ENCODE measurements around the gene PCDH11Y. TPM values are rescaled to one million over a fixed set of nuclear protein-coding genes. Genes with fewer than 3 reads are reported as not detected.
"Not testable (repeated sequence)": the region's sequence is repeated elsewhere in the genome, so short reads cannot be mapped to it uniquely, and the experiment has no call there.

Gene PCDH11Y, protein sequence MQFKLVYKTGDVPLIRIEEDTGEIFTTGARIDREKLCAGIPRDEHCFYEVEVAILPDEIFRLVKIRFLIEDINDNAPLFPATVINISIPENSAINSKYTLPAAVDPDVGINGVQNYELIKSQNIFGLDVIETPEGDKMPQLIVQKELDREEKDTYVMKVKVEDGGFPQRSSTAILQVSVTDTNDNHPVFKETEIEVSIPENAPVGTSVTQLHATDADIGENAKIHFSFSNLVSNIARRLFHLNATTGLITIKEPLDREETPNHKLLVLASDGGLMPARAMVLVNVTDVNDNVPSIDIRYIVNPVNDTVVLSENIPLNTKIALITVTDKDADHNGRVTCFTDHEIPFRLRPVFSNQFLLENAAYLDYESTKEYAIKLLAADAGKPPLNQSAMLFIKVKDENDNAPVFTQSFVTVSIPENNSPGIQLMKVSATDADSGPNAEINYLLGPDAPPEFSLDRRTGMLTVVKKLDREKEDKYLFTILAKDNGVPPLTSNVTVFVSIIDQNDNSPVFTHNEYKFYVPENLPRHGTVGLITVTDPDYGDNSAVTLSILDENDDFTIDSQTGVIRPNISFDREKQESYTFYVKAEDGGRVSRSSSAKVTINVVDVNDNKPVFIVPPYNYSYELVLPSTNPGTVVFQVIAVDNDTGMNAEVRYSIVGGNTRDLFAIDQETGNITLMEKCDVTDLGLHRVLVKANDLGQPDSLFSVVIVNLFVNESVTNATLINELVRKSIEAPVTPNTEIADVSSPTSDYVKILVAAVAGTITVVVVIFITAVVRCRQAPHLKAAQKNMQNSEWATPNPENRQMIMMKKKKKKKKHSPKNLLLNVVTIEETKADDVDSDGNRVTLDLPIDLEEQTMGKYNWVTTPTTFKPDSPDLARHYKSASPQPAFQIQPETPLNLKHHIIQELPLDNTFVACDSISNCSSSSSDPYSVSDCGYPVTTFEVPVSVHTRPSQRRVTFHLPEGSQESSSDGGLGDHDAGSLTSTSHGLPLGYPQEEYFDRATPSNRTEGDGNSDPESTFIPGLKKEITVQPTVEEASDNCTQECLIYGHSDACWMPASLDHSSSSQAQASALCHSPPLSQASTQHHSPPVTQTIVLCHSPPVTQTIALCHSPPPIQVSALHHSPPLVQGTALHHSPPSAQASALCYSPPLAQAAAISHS (N-terminal part only)
- not detected for total RNA-seq
- long read RNA-seq: 0 reads

DNA sequence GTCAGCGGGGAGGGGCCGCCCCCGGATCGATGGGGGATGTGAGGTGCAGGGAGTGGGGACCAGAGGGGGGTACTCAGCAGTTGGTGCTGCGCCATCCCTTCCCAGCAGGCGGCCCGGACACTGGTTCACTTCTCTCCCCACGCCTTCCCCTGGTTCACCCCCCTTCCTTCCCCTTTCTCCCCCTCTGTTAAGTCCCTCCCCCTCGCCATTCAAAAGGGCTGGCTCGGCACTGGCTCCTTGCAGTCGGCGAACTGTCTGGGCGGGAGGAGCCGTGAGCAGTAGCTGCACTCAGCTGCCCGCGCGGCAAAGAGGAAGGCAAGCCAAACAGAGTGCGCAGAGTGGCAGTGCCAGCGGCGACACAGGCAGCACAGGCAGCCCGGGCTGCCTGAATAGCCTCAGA, at the start of gene PCDH11Y:
Gene PCDH11Y (plus strand): TSS at position 240 of the 400 bp plus-strand sequence. CDS start 56,804 bp downstream, outside the sequence.
- intact Hi-C loops (cut with DNase I); DNase-seq (ENCODE audit: low spot score): not testable (repeated sequence)

DNA sequence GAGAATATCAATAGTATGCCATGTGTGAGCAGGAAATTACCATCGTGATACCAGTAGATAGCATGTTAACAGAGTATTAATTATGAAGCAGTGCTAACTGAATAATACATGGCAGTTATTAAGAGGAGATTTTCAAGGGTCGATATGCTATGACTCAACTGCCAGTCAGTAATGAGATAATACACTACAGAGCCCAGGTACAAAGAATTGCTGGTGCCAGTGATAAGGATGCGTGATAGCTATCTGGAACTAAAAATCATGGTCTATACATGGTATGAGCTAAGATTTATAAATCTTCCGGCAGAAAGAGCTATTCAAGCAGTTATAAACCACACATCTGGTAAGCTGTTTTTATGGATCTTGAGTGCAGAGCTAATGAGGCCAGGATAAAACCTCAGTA, 32.2 kb upstream of the PCDH11Y start:
- intact Hi-C loops (cut with DNase I); DNase-seq (ENCODE audit: low spot score): not testable (repeated sequence)

DNA sequence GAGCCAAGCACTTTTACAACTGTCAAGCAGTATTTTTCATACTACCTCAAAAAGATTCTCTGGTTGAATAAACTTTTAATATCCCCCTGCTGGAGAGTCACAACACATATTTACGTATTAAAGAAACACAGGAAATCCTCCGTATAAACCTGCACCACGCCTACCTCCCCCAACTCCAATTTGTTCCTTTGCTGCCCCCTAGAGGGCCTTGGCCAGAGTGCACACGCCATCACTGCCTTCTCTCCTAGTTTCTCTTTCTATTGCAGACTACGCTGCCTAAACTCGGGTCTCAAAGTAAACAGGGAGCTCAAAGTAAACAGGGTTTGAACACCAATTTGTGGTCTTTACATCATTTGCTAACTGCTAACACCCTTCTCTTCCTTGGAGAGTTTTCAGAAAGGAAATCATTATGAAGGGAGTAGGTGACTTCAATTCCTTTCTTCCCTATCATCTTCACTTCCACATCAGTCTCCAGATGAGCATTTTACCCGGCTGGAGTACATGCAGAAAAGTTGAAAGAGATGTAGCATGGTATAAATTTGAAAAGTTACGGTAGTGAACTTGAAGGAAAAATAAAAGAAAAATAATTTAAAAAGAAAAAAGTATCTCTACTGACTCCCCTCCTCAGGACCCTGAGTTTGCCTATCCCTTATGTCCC, 8.2 kb upstream of the PCDH11Y start:
- DNase-seq (ENCODE audit: low spot score); intact Hi-C loops (cut with DNase I): not testable (repeated sequence)

DNA sequence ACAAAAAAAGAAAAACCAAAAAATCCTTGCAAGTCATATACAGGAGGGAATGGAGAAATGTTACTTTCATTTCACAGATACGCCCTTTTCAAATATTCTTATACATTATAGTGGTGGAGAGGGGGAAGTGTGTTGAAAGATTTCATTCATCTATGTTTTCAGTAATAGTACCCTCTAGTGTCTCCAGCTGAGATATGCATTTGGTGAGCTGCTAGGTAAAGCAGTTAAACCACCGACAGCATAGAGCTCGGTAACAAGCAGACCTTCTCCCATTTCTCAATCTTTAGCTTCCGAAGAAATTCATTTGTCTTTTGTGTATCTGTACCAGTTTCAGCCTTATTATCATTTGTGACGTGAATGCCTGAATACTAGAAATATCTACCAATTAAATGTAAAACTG, 5.2 kb upstream of the PCDH11Y start:
- DNase-seq (ENCODE audit: low spot score); intact Hi-C loops (cut with DNase I): not testable (repeated sequence)

DNA sequence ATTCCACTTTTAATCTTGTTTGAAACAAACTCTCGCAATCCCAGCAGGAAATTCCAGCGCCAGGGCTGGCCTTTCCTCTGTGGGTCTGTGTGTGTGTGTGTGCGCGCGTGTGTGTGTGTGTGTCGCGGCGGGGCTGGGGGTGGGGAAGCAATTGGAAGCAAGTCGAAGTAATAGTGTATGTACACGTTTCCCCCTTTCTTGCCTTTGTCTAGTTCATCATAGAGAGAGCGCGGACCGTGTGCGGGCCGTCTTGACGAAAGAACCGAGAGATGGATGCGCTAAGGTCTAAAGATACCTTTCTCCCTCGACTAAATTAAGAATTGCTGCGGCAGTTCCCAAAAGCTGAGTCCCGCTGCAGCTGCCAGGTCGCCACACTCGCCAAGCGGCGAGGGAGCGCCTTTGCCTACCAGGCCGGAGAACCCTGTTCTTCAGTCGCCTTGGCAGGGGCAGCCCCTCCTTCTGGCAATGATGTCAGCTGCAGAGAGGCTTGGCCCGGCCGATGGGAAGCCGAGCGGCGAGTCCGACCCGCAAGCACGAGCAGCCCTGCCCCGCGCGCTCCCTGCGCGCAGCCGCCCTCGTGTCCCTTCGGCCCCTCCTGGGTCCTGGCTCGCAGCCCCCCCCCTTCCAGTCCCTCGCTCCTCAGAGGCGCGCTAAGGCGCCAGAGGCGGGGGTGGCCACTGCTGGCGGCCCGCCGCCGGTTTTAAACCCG, 2.5 kb downstream of the PCDH11Y start:
- intact Hi-C loops (cut with DNase I); DNase-seq (ENCODE audit: low spot score): not testable (repeated sequence)

DNA sequence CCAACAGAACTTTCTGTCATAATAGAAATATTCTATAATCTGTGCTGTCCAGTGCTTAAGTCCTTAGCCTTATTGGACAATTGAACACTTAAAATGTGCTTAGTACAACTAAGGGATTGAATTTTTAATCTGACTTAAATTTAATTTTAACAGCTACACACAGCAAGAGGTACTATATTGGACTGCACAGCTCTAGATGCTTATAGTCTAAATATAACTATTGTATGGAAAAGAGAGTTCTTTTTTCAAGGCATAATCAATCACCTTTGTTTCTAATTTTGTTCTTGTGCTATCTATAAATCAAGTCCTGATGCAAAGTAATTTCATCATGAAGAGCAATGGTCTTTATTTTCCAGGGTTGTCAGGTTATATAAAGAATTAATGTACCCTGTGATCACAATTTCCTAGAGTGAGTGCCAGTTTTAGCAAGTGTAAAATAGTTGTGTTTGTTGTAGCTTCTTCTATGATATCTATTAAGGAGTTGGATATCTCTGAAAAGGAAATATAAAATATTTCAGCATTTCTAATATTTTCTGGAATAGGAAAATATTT, 39.0 kb downstream of the PCDH11Y start:
- intact Hi-C loops (cut with DNase I); DNase-seq (ENCODE audit: low spot score): not testable (repeated sequence)

DNA sequence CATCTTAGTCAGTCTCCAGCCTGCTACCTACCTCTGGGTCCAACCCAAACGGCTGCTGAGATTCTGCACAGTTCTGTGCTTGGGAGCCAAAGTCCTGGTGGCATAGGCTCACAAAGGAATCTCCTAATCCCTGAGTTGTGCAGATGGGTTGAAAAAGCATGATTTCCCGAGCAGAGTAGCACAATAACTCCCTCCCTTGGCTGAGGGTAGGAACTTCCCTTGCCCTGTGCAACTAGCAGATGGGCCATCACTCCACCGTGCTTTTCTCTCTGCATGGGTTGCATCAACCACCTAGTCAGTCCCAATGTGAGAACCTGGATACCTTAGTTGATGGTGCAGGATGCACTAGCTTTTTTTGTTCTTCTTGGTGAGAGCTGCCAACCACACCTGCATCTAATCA, 82.9 kb downstream of the PCDH11Y start:
- intact Hi-C loops (cut with DNase I); DNase-seq (ENCODE audit: low spot score): not testable (repeated sequence)

DNA sequence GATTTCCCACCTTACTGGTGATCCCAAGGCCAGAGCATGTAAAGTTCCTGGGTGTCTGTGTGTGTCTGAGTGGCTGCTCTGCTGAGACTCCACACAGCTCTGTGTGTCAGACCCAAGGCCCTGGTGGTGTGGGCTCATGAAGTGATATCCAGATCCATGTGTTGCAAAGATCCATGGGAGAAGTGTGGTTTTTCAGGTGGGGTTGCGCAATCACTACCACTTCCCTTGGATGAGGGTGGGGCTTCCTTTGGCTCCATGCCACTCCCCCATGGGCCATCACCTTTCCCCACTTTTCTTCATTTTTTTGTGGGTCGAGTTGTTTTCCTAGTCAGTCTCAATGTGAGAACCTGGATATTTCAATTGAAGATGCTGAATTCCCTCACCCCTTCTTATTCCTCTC, 182.9 kb downstream of the PCDH11Y start:
- intact Hi-C loops (cut with DNase I); DNase-seq (ENCODE audit: low spot score): not testable (repeated sequence)

DNA sequence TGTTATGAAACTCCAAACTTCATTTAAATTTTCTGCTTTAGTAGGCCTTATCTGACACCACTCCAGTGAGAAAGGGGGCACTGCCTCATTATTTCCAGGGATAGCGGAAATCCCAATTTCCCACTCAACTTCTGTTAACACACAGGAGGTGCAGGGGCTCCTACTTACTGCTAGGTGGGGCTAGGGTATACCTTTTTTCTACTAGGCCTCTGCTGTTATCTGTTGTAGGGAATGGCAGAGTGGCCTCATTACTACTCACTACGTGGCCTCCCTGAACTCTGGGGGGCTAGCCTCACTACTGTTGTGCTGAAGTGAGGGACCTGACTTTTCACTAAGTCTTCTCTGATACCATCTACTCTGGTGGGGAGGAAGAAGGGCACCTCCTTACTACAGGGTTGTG, 215.0 kb downstream of the PCDH11Y start:
- intact Hi-C loops (cut with DNase I); DNase-seq (ENCODE audit: low spot score): not testable (repeated sequence)

DNA sequence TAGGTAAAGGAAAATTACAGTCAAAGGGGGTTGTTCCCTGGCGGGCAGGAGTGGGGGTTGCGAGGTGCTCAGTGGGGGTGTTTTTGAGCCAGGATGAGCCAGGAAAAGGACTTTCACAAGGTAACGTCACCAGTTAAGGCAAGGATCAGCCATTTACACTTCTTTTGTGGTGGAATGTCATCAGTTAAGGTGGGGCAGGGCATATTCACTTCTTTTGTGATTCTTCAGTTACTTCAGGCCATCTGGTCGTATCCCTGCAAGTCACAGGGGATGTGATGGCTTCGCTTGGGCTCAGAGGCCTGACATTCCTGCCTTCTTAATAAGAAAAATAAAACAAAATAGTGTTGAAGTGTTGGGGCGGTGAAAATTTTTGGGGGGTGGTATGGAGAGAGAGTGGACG, 324.8 kb downstream of the PCDH11Y start:
- DNase-seq (ENCODE audit: low spot score); intact Hi-C loops (cut with DNase I): not testable (repeated sequence)

DNA sequence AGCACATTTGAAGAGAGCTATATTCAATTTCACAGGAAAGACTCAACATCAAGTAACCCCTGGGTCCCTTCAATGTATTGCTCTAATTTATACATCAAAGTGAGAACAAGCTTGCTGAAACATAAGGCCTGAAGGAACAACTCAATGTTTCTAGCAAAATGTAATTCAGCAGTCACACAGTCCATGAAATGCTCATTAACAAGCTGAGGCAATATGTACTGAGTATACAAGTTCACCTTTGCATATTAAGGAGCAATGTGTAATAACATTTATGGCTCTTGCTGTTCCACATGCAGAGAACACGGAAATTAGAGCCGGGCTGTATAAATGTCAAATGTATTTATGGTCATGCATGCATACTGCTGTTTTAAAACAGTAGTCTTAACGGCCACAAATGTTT, 342.1 kb downstream of the PCDH11Y start:
- intact Hi-C loops (cut with DNase I); DNase-seq (ENCODE audit: low spot score): not testable (repeated sequence)

DNA sequence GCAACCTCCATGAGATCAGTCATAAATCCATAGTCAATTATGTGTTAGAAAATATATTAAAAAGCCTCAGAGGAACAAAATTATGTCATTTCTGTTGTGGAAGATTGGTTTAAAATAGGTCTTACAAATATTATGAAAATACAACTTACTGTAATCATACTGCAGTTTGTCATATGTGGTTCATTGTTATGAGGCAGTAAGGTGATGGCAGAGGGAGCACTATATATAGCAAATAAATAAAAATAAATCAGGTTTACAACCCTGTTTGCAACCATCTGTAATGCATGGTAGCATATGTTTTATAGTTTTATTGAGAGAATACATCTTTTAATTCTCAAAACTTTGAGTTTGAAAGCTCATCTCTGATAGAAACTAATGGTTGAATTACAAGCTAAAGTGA, 543.6 kb downstream of the PCDH11Y start:
- intact Hi-C loops (cut with DNase I): not testable (repeated sequence)

DNA sequence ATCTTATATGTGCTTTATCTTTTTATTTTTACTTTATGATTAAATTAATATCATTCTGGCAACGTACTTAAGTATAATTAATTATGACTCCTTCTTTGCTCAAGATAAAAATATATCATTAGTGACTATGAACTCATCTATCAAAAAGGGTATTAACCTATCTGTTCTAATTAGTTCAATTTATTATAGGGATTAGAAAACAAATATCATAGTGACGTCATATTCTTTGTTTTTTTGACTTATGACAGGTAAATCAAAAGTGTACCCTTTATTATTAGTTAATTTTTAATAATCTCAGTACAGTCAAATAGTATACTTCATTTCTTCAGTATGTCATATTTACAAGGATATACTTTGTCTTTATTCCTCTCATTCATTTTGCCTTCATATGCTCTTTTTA, 638.5 kb downstream of the PCDH11Y start:
- DNase-seq (ENCODE audit: low spot score); intact Hi-C loops (cut with DNase I): not testable (repeated sequence)

More for the DNA sequence above, 543.6 kb downstream of the PCDH11Y start:
- not testable (repeated sequence) for DNase-seq (ENCODE audit: low spot score)

DNA sequence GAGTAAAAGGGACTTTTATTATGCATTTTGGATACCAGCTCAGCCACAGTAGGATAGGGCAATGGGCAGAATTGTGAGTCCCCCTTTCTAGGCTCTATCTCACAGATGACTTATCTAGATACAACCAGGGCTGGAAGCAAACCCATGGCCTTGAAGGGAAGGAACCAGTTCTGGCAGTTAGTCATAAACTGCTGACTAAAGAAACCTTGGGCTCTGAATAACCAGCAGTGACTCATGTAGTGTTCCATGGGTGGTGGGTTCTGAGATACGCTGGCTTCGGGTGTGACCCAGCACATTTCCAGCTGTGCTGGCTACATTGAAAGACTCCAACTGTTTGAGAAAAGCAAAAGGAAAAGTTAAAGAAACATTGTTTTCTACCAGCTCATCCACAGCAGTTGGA, 679.2 kb downstream of the PCDH11Y start:
- intact Hi-C loops (cut with DNase I): not testable (repeated sequence)

DNA sequence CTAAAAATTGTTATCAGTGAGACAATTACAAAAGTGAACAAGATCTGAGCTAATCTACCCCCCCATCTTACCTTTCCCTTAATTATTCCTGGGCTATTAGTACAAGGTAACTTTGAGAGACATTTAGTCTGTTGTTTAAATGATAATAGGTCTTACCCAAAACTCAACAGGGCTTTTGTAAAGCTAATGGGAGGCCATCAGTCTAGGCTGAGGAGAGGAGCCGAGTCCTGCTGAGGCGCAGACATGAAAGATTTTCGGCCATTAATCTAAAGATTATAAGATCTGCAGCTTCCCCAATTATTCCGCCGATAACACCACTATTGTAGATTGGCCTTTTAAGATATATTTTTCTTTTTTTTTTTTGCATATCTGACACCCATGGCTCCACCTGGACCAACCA, 708.6 kb downstream of the PCDH11Y start:
- DNase-seq (ENCODE audit: low spot score); intact Hi-C loops (cut with DNase I): not testable (repeated sequence)

More for the DNA sequence above, 679.2 kb downstream of the PCDH11Y start:
- DNase-seq (ENCODE audit: low spot score): not testable (repeated sequence)

DNA sequence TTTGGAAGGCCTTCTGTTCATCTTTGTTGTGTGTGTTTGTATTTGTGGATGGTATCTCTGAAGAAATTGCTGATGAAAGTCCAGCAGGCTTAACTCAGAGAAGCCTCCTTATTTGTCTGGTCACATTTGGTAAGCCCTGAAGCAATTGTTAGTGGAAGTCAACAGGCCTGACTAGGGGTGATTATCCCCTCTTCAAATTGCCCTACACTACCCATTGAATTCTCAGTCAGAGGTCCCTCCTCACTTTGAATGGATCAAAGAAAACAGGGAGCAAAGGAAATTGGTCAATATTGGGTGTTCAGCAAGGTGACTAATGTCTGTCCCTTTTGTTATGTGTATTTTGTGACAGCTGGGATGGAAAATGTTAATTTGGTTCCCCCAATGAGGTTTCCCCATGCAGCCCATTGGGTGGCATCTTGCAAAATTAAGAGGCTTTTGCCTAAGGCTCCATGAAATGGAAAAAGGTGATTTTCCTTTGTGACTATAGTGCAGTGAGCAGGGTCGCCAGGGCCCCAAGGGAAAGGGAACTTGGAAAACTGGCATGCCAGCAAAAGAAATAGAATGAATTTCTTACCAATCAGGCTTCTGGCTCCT, 709.8 kb downstream of the PCDH11Y start:
- intact Hi-C loops (cut with DNase I); DNase-seq (ENCODE audit: low spot score): not testable (repeated sequence)

DNA sequence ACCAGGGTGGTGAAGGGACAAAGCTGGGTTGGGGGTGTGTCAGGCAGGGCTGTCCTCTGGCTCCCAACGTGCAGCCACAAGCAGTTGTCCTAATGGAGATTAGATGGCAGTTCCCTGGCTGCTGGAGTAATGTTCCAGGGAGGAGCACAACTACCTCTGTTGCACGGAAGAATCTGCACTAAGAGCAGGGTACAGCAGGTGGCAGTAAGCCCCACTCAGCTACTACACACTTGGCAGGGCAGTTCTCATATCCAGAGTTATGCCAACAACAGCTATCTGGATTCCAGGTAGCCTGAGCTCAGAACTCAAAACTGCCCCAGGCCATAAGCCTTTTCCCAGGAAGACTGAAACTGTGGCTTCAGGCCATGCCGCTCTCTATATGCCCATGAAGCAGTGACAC, 761.3 kb downstream of the PCDH11Y start:
- DNase-seq (ENCODE audit: low spot score); intact Hi-C loops (cut with DNase I): not testable (repeated sequence)

DNA sequence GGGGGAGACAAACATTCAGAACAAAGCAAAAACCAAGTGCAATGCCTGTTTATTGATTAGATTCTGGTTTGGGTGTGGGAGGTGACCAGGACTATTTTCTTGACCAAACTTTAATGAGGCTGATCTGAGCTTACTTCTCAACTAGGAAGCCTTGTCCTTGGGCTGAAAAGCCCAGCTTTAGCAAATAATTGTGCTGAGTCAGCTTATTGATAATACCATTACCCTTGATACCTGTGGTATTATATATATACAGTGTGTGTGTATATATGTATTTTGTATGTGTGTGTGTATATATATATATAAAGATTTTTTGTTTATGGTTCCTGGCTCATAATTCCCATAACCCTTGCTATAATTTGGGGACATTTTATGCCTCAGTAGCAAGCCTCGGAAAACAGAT, 776.4 kb downstream of the PCDH11Y start:
- intact Hi-C loops (cut with DNase I); DNase-seq (ENCODE audit: low spot score): not testable (repeated sequence)
